Tibial nerve (tissue), 4 donors: ENCODE measurements around the gene UXS1.

Source experiments
- EP300 ChIP-seq, 2 donors: sonication (generic); formaldehyde crosslinking; IDR thresholded peaks; one replicate each; pipeline ENCODE4 v1.6.1; 2017; ENCODE audit warnings: antibody characterized with exemption in 2 of 2, mild to moderate bottlenecking in 1 of 2
- TF ChIP-seq, protein P1 (sequence below), 5 experiments: fragments of 200-600 bp in 3 of 5; fragments of 450-650 bp in 2 of 5; sonication (generic) in 3 of 5; IDR thresholded peaks; one replicate each; pipeline ENCODE4 v1.5.1; 2016 to 2019; ENCODE audit warnings: antibody characterized with exemption in 5 of 5, mild to moderate bottlenecking in 3 of 5, moderate library complexity in 2 of 5

- TF ChIP-seq EP300 (IDR thresholded peaks at IDR 0.05): no peak
- TF ChIP-seq, protein P1, sequence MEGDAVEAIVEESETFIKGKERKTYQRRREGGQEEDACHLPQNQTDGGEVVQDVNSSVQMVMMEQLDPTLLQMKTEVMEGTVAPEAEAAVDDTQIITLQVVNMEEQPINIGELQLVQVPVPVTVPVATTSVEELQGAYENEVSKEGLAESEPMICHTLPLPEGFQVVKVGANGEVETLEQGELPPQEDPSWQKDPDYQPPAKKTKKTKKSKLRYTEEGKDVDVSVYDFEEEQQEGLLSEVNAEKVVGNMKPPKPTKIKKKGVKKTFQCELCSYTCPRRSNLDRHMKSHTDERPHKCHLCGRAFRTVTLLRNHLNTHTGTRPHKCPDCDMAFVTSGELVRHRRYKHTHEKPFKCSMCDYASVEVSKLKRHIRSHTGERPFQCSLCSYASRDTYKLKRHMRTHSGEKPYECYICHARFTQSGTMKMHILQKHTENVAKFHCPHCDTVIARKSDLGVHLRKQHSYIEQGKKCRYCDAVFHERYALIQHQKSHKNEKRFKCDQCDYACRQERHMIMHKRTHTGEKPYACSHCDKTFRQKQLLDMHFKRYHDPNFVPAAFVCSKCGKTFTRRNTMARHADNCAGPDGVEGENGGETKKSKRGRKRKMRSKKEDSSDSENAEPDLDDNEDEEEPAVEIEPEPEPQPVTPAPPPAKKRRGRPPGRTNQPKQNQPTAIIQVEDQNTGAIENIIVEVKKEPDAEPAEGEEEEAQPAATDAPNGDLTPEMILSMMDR (IDR thresholded peaks at IDR 0.05): no peak
These were observed 35.2 kb downstream of the UXS1 start for GRCh38 chr2:106158871-106159270.
